Epithelial cell of esophagus (primary cell): ENCODE results near the gene ADAM33.

Experiments used
- DNase-seq: peaks from one replicate; pipeline ENCODE4 v3.0.0; 2010; ENCODE audit warnings: low read depth
- H3K4me3 ChIP-seq: 2 replicates; pipeline ENCODE4 v1.5.1; 2011; ENCODE audit warnings: mild to moderate bottlenecking, low read length, control low read depth
- CTCF ChIP-seq: IDR thresholded peaks from 2 replicates; pipeline ENCODE4 v1.5.1; 2011; ENCODE audit warnings: low read depth, mild to moderate bottlenecking, low read length, control low read depth, inconsistent platforms; ENCODE audit not compliant: insufficient read depth; ENCODE audit errors: missing control alignments

ADAM33 gene

GRCh38 chr20:3645309-3646066 lies 36.3 kb downstream of the ADAM33 start:
- DNase-seq, result no peak

DNA sequence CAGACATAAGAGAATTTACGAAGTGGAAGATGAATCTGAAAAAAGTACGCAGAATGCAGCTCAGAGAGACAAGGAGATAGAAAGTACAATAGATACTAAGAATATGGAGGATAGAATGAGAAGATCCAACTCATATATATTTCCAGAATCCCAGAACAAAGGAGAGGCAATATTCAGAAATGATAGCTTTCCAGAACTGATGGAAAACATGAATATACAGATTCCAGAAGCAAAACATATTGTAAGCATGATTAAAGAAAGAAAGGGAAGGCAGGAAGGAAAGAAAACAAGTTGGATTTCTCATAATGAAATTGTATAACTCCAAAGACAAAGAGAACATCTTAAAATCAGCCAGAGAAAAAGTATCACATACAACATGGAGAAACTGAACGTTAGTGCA lies 41.6 kb downstream of the ADAM33 start:
- no peak for DNase-seq
- TF ChIP-seq CTCF, result no peak
- no peak overlapping the region for H3K4me3 ChIP-seq

More at GRCh38 chr20:3645309-3646066, 36.3 kb downstream of the ADAM33 start:
- H3K4me3 ChIP-seq, result no peak overlapping the region
- TF ChIP-seq CTCF, result no peak

- no peak overlapping the region for H3K4me3 ChIP-seq
- no peak for TF ChIP-seq CTCF
- no peak for DNase-seq
Observed at GRCh38 chr20:3635346-3635745, 46.5 kb downstream of the ADAM33 start.

DNA sequence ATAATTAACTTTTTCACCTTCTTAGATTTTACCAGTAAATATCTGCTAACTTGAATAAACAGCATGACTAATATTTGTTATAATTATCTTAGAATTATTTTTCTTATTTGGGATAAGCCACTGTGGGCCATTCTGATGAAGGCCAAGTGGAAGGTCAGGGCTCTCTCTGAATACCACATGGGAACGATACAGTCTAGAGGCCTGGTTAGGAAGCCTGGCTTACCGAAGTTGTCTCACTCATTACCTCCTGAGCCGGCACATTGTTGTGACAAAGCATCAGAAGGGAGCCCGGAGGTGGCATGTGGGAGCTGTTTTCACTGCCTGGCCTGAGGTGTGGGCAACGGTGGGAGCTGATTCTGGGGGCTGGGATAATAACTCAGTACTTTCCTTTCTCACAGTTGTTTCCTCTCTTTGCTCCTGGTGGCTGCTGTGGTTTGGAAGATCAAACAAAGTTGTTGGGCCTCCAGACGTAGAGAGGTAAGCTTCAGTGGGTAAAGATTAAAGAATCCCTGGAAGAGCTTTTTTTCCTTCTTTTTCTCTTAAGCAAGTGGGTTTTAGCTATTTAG lies 47.8 kb downstream of the ADAM33 start:
- no peak for TF ChIP-seq CTCF
- no peak for DNase-seq
- H3K4me3 ChIP-seq, result no peak overlapping the region

DNA sequence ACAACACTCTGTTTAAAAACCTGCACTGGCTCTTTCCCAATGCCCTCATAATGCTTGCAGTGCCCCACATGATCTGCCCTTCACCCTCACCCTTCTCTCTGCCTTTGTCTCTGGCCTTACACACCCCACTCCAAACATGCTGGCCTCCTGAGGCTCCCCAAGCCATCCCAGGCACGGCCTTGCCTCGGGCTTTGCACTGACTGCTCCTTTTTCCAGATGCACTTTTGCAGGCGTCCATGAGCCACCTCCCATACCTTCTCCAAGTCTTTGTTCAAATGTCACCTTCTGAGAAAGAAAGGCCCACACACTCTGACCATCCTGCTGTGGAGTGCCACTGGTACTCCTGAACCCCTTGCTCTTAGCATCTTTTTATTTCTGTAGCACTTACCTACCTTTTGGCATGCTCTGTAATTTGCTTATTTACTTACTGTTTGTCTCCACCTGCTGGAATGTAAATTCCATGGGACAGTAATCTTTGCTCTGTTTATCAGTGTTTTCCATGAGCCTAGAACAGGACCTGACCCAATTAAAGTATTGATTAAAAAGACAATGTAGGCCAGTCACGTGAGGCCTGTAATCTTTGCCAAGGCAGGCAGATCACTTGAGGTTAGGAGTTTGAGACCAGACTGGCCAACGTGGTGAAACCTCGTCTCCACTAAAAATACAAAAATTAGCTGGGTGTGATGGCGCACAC lies 49.4 kb downstream of the ADAM33 start:
- peak; percentile 11 for TF ChIP-seq CTCF
- DNase-seq, result no peak
- no peak overlapping the region for H3K4me3 ChIP-seq

GRCh38 chr20:3631534-3631933 lies 50.3 kb downstream of the ADAM33 start:
- no peak for TF ChIP-seq CTCF
- no peak overlapping the region for H3K4me3 ChIP-seq

GRCh38 chr20:3630429-3630828 lies 51.4 kb downstream of the ADAM33 start:
- no peak for TF ChIP-seq CTCF
- no peak for DNase-seq
- no peak overlapping the region for H3K4me3 ChIP-seq

More at GRCh38 chr20:3631534-3631933, 50.3 kb downstream of the ADAM33 start:
- DNase-seq, result no peak
